VCaP (cell line): Measurements from ENCODE around the gene FOSB.
A peak's percentile ranks its signal among the peaks of the same experiment; 100 is the strongest.

Experiments
- H3K27ac ChIP-seq: fragments of 450-650 bp; 2 replicates; pipeline ENCODE4 v1.5.1; 2017
- TF ChIP-seq, protein P1 (sequence below): fragments of 450-650 bp; conservative IDR thresholded peaks from 2 replicates; pipeline ENCODE4 v1.5.1; 2017; ENCODE audit warnings: mild to moderate bottlenecking, moderate library complexity

FOSB gene

DNA sequence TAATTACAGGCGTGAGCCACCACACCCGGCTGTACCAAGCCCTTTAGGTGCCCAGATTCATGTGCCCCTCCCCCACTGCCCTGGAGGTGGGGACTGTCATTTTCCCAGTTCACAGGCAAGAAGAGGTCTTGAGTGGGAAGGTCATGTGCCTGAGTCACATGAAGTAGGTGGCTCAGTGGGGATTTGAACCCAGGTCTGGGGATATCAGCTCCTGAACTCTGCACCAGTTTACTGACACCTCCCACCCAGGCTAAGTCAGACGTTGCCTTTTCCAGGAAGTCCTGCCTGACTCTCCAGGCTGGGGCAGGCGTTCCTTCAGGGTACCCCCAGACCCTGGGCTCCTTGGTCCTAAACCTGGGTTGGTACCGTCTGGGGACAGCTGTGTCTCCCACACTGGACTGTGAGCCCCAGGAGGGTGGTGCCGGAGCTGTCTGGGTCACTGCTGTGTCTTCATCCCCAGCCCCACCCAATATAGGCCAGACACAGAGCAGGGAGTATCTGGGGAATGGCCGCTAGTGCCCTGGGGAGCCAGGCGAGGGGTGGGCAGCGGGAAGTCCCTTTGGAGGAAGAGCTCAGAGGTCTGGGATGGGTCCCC lies 48.1 kb downstream of the FOSB start:
- TF ChIP-seq, protein P1, sequence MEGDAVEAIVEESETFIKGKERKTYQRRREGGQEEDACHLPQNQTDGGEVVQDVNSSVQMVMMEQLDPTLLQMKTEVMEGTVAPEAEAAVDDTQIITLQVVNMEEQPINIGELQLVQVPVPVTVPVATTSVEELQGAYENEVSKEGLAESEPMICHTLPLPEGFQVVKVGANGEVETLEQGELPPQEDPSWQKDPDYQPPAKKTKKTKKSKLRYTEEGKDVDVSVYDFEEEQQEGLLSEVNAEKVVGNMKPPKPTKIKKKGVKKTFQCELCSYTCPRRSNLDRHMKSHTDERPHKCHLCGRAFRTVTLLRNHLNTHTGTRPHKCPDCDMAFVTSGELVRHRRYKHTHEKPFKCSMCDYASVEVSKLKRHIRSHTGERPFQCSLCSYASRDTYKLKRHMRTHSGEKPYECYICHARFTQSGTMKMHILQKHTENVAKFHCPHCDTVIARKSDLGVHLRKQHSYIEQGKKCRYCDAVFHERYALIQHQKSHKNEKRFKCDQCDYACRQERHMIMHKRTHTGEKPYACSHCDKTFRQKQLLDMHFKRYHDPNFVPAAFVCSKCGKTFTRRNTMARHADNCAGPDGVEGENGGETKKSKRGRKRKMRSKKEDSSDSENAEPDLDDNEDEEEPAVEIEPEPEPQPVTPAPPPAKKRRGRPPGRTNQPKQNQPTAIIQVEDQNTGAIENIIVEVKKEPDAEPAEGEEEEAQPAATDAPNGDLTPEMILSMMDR: no peak
- no peak overlapping the region for H3K27ac ChIP-seq

DNA sequence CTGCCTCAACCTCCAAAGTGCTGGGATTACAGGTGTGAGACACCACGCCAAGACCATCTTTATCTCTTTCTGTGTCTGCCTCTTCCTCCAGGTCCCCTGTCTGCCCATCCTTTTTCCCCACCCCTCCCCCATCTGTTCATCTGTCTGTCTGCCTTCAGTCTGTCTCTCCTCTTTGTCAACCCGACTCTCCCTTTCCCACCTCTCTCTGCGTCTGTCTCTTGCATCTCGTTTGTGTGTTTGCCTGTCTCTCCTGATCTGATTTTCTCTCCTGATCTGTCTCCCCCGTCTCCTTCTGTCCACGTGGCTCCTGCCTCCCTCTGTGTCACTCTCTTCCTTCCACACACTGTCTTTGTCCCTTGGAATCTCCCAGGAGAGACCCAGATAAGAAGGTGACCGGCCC lies 49.4 kb downstream of the FOSB start:
- TF ChIP-seq, protein P1: no peak
- H3K27ac ChIP-seq: no peak overlapping the region

DNA sequence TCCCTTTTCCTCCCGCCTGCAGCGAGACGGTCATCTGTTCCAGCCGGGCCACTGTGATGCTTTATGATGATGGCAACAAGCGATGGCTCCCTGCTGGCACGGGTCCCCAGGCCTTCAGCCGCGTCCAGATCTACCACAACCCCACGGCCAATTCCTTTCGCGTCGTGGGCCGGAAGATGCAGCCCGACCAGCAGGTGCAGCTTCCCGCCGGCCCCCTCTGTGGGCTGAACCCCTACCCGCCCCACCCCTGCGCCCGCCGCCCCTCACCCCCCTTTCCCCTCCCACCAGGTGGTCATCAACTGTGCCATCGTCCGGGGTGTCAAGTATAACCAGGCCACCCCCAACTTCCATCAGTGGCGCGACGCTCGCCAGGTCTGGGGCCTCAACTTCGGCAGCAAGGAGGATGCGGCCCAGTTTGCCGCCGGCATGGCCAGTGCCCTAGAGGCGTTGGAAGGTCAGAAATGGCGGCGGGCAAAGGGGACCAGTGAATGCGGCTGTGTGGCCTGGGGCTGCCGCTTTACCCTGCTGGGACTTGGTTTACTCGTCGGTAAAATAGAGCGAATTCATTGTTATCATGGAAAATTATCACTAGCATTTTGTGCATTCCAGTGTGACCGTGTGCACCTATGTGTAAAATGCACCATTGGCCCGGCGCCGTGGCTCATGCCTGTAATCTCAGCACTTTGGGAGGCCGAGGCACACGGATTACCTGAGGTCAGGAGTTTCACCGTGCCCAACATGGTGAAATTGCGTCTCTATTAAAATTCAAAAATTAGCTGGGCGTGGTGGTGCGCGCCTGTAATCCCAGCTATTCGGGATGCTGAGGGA lies 50.1 kb downstream of the FOSB start:
- TF ChIP-seq, protein P1: no peak
- H3K27ac ChIP-seq: no peak overlapping the region

DNA sequence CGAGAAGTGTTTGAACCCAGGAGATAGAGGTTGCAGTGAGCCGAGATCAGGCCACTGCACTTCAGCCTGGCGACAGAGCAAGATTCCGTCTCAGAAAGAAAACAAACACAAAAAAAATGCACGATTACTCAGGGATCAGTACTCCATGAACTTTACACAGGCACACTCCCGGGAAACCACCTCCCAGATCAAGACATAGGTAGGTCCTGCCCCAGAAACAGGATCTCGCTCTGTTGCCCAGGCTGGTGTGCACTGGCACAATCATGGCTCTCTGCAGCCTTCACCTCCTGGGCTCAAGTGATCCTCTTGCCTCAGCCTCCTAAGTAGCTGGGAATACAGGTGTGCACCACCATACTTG lies 50.7 kb downstream of the FOSB start:
- H3K27ac ChIP-seq: no peak overlapping the region
- TF ChIP-seq, protein P1: no peak

DNA sequence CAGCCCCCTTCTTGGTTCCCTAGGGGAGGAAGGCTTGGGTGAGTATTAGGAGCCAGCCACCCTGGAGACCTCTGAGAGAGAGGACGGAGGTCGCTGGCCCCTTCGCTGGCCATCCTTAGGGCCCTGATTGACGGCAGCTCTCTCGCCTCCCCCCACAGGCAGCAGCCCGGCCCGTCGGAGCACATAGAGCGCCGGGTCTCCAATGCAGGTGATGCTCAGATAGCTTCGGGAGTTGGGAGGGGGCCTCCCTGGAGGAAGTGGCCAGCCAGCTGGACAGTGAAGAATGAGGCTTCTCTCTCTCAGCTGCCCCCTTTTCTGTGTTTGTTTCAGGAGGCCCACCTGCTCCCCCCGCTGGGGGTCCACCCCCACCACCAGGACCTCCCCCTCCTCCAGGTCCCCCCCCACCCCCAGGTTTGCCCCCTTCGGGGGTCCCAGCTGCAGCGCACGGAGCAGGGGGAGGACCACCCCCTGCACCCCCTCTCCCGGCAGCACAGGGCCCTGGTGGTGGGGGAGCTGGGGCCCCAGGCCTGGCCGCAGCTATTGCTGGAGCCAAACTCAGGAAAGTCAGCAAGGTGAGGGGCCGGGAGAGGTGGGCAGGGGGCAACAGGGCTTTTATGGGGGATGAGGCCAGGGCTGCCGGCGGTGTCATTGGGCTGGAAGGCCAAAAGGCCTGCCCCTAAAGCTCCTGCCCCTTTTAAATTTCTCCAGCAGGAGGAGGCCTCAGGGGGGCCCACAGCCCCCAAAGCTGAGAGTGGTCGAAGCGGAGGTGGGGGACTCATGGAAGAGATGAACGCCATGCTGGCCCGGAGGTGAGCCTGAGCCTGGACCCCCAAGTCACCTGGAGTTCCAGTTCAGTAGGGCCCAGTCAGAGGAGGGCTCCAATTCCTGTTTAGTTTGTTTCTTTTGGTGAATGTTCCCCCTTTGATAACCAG lies 54.5 kb downstream of the FOSB start:
- TF ChIP-seq, protein P1: no peak
- H3K27ac ChIP-seq: no peak overlapping the region

DNA sequence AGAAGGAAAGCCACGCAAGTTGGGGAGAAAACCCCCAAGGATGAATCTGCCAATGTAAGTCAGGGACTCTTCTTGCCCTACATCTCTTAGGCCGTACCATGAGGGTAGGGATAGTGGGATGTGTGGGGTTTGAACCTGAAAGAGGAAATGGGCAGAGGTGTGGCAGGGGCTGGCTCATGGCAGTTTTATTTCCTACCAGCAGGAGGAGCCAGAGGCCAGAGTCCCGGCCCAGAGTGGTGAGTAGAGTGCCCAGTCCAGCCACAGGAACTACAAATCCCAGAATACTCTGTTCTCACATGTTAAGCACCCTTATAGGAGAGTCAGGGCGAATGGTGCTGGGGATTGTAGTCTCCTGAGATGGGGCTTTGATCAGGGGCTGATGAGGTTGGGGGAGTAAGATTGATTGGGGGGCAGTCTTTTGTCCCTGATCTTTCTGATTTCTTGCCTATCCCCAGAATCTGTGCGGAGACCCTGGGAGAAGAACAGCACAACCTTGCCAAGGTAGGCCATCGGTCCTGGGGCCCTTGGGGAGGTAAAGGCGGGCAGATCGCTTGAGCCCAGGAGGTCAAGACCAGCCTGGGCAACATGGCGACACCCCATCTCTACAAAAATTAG lies 56.0 kb downstream of the FOSB start:
- TF ChIP-seq, protein P1: peak; percentile 99
- peak overlapping the region; percentile 35 for H3K27ac ChIP-seq
